ENCODE data around the gene STPG1. TPM values are rescaled to one million over a fixed set of nuclear protein-coding genes. Genes with fewer than 3 reads are reported as not detected.

Gene STPG1
- total RNA-seq, 2 experiments from 2014 or later: 7.8 to 11.9 TPM

DNA sequence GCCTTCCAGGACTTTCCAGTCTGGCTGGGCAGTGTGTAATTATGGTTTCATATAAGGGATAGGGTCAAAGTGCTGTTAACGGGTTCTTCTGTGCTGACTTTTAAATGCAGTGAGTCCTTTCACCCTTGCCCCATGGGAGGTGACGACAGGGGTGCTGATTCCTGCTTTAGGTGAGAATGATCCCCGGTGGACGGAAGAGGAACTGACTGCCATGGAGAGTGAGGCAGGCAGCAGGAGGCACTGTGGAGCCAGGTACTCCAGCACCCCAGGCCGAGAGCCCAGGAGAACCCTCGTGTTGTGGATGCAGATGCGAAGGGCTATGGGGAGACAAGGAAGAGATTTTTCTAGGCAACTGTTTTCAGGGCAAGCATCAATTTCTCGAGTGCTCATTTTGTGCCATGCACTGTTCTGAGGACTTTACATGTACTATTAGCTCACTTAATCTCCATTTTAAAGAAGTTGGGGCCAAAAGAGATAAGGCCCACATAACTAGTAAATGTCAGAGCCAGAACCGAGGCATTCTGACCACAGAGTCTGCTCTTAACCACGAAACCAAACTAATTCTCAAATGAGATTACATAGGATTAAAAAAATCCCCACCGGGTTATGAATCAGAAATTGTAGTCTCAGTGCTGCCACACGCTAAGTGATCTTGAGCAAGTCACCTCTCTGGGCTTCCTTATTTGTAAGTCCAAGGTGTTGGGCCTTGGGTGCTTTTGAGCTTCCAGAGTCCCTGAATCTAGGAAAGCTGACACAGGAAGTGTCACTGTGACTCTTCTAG lies 28.2 kb downstream of the STPG1 start:
- Mint-ChIP-seq H3K27me3 (no peaks in the 10 kb centered on the region), H3K4me1 (peaks cover 29% of the 10 kb centered on the region), H3K4me3 (no peak overlapping the region), H3K9me3 (ENCODE audit: low read depth) (no peaks in the 10 kb centered on the region), H3K36me3 (ENCODE audit: low read depth) (peaks cover 7% of the 10 kb centered on the region), H3K27ac (peak overlapping the region; percentile 55)
- DNase-seq (peak; percentile 69), ATAC-seq (peak; percentile 57)
- ChIA-PET POLR2A (interaction anchor here (0.6 to 0.7 kb wide), 2 partner anchors 8 to 151 kb away, joined by 3 read pairs; no protein-coding TSS in a partner anchor), CTCF (interaction anchor here (0.6 to 11.7 kb wide), 20 partner anchors 12 to 255 kb away, joined by 3 to 100 read pairs (median 3); partner anchors contain the start of gene NIPAL3)
- intact Hi-C loops (cut with DNase I, micrococcal nuclease): loop anchor here in 1 of 2 experiments (2.0 kb wide), 1 partner anchor 63 kb away; no protein-coding TSS in a partner anchor

DNA sequence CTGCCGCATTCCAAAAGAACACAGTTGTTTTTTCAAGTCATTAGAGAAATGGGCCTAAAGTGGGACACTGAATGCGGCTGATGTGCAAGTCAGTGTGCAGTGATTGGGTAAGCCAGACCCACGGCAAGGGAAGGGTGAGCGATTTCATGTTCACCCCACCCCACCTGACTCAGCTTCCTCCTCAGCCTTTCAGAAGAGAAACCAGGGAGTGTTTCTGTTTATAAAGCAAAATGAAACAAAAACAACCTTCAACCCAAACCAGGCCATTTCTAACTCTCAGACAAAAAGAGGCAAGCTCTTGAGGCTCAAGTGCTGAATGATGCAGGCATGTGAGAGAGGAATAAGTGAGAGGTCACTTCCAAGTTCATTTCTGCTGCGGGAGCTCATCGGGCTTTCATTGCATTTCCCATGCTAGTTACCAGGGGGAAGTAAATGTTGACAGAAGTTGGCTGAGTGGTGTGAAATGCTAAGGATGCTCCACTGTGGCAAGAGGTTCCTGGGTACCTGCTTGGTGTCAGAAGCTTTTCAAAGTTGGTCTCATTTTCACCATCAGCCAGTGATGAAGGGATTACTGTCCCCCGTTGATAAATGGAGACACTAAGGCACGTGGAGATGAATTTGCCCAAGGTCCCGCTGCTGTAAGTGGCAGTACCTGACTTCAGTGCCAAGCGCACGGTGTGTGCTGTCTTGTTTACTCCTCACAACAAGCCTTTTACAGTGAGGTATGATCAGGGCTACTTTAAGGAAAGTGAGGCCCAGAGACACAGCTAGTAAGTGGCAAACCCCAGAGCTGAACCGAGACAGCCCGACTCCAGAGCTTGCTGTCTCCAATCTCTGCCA lies 29.1 kb downstream of the STPG1 start:
- Mint-ChIP-seq H3K27me3 (no peaks in the 10 kb centered on the region), H3K36me3 (ENCODE audit: low read depth) (peaks cover 7% of the 10 kb centered on the region), H3K4me3 (no peak overlapping the region), H3K4me1 (peaks cover 29% of the 10 kb centered on the region), H3K9me3 (ENCODE audit: low read depth) (no peaks in the 10 kb centered on the region), H3K27ac (peak overlapping the region; percentile 44)
- ChIA-PET POLR2A (no interaction called here), CTCF (interaction anchor here (0.6 to 11.7 kb wide), 19 partner anchors 9 to 310 kb away, joined by 3 to 100 read pairs (median 3); partner anchors contain the start of genes NIPAL3 and STPG1)
- ATAC-seq: peak; percentile 91
- peak; percentile 76 for DNase-seq
- intact Hi-C loops (cut with DNase I, micrococcal nuclease): loop anchor here (1.0 to 2.0 kb wide), 4 partner anchors 19 to 62 kb away; no protein-coding TSS in a partner anchor

DNA sequence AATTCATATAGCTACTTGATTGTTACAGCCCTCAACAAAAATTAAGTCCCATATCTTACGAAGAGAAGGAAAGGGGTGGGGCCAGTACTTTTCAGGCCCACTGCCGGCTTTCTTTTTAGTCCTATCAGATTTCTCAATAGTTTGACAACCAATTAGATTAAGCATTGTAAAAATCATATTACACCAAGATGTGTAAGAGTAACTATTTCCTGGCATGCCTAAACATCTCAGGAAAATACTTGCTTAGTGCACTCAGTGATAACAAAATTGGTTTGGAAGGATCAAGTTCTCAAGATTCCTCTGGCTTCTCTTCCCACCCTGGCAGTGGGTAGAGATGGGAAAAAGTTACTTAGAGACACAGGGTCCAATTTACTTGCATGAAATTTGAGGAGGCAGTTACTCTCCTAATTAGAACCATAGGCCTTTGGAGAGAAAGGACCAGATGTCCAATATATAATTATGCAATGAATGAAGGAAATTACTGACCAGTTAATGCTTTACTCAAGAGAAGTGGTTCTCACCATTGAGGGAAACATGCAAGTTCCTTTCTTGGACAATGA lies 30.1 kb downstream of the STPG1 start:
- ChIA-PET POLR2A (no interaction called here), CTCF (interaction anchor here (0.7 to 11.7 kb wide), 8 partner anchors 16 to 233 kb away, joined by 3 to 100 read pairs (median 8); partner anchors contain the start of gene NIPAL3)

GRCh38 chr1:24382165-24382577 lies 31.4 kb downstream of the STPG1 start:
- Mint-ChIP-seq H3K27me3 (no peaks in the 10 kb centered on the region), H3K4me1 (peaks cover 29% of the 10 kb centered on the region), H3K36me3 (ENCODE audit: low read depth) (peaks cover 6% of the 10 kb centered on the region), H3K27ac (no peak overlapping the region), H3K9me3 (ENCODE audit: low read depth) (no peaks in the 10 kb centered on the region), H3K4me3 (no peak overlapping the region)
- intact Hi-C loops (cut with DNase I, micrococcal nuclease): no loop called here
- DNase-seq (no peak), ATAC-seq (no peak)
- CTCF ChIA-PET: interaction anchor here (0.8 to 11.7 kb wide), 6 partner anchors 8 to 190 kb away, joined by 3 to 100 read pairs (median 4); no protein-coding TSS in a partner anchor
- POLR2A ChIA-PET: no interaction called here

More for the DNA sequence above, 30.1 kb downstream of the STPG1 start:
- H3K27me3 Mint-ChIP-seq: no peaks in the 10 kb centered on the region
- H3K36me3 Mint-ChIP-seq (ENCODE audit: low read depth): peaks cover 7% of the 10 kb centered on the region
- H3K4me1 Mint-ChIP-seq: peaks cover 29% of the 10 kb centered on the region
- ATAC-seq: no peak
- H3K4me3 Mint-ChIP-seq: no peak overlapping the region
- intact Hi-C loops (cut with DNase I, micrococcal nuclease): no loop called here
- DNase-seq: no peak
- no peak overlapping the region for H3K27ac Mint-ChIP-seq
- H3K9me3 Mint-ChIP-seq (ENCODE audit: low read depth): no peaks in the 10 kb centered on the region

DNA sequence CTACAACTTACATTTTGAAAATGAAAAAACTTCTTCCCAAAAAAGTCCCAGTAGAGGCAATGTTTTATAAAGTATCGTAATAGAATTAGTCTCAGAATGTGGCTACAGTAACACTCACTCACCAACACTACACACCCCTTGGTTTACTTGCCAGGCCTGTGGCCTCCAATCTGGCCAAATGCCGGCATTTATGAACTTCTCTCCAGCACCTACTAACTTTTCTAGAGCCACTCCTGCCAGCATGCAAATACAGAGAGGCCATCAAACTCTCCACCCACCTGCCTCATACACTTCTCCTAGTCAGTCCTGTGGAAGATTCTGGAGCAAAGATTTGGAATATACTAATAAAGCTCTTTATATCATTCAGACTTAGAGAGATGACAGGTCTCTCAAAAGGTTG lies 32.3 kb downstream of the STPG1 start:
- ChIA-PET POLR2A (no interaction called here), CTCF (interaction anchor here (1.0 to 11.7 kb wide), 5 partner anchors 11 to 189 kb away, joined by 3 to 100 read pairs (median 4); no protein-coding TSS in a partner anchor)
- no peak for DNase-seq
- no peak for ATAC-seq
- Mint-ChIP-seq H3K9me3 (ENCODE audit: low read depth) (no peaks in the 10 kb centered on the region), H3K4me3 (no peak overlapping the region), H3K36me3 (ENCODE audit: low read depth) (peaks cover 4% of the 10 kb centered on the region), H3K27ac (no peak overlapping the region), H3K4me1 (peaks cover 23% of the 10 kb centered on the region), H3K27me3 (no peaks in the 10 kb centered on the region)
- intact Hi-C loops (cut with DNase I, micrococcal nuclease): no loop called here

DNA sequence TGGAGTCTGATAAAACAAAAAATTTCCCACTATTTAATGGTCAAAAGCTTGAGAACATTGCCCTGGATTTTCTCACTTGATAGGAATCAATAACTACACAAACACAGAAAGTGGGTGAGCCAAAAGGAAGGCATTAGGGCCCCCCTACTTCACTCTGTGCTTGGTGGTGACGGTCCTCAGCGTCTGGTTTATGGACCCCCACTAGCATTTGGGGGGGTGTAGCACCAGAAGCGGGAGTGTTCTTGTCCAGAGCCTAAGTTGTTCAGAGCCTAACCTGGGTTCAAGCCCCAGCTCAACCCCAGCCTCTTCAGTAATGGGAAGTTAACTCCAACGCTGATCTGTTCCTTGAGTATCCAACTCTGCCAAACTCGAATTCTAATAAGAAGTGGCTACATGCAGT lies 33.1 kb downstream of the STPG1 start:
- ATAC-seq (no peak), DNase-seq (no peak)
- Mint-ChIP-seq H3K4me1 (peaks cover 16% of the 10 kb centered on the region), H3K9me3 (ENCODE audit: low read depth) (no peaks in the 10 kb centered on the region), H3K4me3 (no peak overlapping the region), H3K27me3 (no peaks in the 10 kb centered on the region), H3K27ac (no peak overlapping the region), H3K36me3 (ENCODE audit: low read depth) (peaks cover 4% of the 10 kb centered on the region)
- intact Hi-C loops (cut with DNase I, micrococcal nuclease): no loop called here
- ChIA-PET POLR2A (interaction anchor here (0.6 kb wide), 1 partner anchor 91 kb away, joined by 3 read pairs; no protein-coding TSS in a partner anchor), CTCF (interaction anchor here (0.6 to 11.7 kb wide), 4 partner anchors 11 to 243 kb away, joined by 3 to 100 read pairs (median 3); no protein-coding TSS in a partner anchor)

- H3K36me3 Mint-ChIP-seq (ENCODE audit: low read depth): peaks cover 4% of the 10 kb centered on the region
- intact Hi-C loops (cut with DNase I, micrococcal nuclease): no loop called here
- CTCF ChIA-PET: interaction anchor here (0.6 to 11.7 kb wide), 4 partner anchors 11 to 268 kb away, joined by 3 to 100 read pairs (median 3); partner anchors contain the start of gene MYOM3
- no peak overlapping the region for H3K4me3 Mint-ChIP-seq
- DNase-seq: no peak
- H3K27ac Mint-ChIP-seq: no peak overlapping the region
- no peaks in the 10 kb centered on the region for H3K27me3 Mint-ChIP-seq
- no peaks in the 10 kb centered on the region for H3K9me3 Mint-ChIP-seq (ENCODE audit: low read depth)
- no peak for ATAC-seq
- H3K4me1 Mint-ChIP-seq: peaks cover 9% of the 10 kb centered on the region
- POLR2A ChIA-PET: interaction anchor here (0.6 kb wide), 1 partner anchor 91 kb away, joined by 3 read pairs; no protein-coding TSS in a partner anchor
Observed at GRCh38 chr1:24379733-24380315, 33.8 kb downstream of the STPG1 start.

DNA sequence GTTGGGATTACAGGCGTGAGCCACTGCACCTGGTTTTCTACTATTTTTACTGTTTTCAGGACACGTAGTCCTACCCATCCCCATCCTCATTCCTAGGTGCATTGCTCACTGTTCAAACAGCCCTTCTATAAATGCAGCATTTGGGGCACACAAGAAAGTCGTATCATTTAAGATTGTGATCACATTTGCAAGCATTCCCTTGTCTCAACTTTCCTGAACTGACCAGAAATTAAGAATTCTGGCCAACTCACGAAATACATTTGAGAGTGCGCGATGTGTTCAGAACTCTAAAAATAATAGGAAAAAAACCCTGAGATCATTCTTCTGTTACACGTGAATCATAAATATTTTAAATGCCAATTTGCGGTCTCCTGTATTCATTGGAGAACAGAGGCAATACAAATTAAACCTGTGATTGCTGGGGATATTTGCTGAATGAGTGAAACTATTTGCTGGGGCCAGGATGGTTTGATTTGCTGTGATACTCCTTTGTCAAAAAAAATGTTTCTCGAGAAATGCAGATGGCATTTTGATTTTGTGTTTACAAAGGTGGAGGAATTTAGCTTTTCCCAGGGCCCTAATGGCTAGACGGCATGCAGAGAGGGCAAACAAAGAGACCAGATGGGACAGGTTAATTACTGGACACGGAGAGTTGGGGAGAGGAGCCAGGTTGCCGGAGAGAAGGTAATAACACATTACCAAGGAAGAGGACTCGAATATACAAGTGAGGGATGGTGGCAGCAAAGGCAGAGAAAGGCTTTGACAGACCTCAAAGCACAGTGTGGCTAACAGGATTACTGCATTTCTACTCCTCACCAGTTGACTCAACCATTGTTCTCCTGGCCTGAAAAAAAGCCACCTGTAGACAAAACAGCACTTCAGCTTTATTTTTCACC lies 38.4 kb downstream of the STPG1 start:
- Mint-ChIP-seq H3K27me3 (no peaks in the 10 kb centered on the region), H3K9me3 (ENCODE audit: low read depth) (no peaks in the 10 kb centered on the region), H3K36me3 (ENCODE audit: low read depth) (no peaks in the 10 kb centered on the region), H3K4me3 (no peak overlapping the region), H3K27ac (no peak overlapping the region), H3K4me1 (no peaks in the 10 kb centered on the region)
- ChIA-PET CTCF (interaction anchor here (0.6 kb wide), 1 partner anchor 176 kb away, joined by 3 read pairs; no protein-coding TSS in a partner anchor), POLR2A (no interaction called here)
- no peak for ATAC-seq
- DNase-seq: no peak
- intact Hi-C loops (cut with DNase I, micrococcal nuclease): no loop called here

GRCh38 chr1:24373710-24374109 lies 39.9 kb downstream of the STPG1 start:
- Mint-ChIP-seq H3K4me3 (no peak overlapping the region), H3K27me3 (no peaks in the 10 kb centered on the region), H3K36me3 (ENCODE audit: low read depth) (peaks cover 4% of the 10 kb centered on the region), H3K9me3 (ENCODE audit: low read depth) (no peaks in the 10 kb centered on the region), H3K27ac (no peak overlapping the region), H3K4me1 (no peaks in the 10 kb centered on the region)
- POLR2A ChIA-PET: no interaction called here
- CTCF ChIA-PET: interaction anchor here (0.6 to 1.5 kb wide), 6 partner anchors 9 to 823 kb away, joined by 3 to 4 read pairs (median 3); no protein-coding TSS in a partner anchor
- intact Hi-C loops (cut with DNase I, micrococcal nuclease): no loop called here
- DNase-seq (no peak), ATAC-seq (no peak)

DNA sequence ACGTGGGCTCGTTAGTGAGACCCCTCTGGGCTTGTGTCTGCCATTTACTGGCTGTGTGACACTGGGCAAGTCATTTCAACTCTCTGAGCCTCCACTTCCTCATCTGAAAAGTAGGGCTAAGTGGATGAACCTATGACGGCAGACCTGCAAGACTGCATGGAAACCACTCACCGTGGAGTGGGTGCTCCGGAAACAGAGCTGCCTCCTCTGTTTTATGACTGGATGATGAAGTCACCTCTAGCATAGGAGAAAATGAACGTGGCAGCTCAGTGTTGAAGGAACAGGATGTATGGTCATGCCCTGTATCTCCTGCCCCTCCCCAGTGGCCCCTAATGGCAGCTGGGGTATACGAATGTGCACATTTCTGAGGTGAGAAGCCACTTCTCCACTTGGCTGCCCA lies 40.5 kb downstream of the STPG1 start:
- no peak overlapping the region for H3K4me3 Mint-ChIP-seq
- ChIA-PET CTCF (interaction anchor here (0.8 to 1.5 kb wide), 2 partner anchors 12 to 824 kb away, joined by 3 to 4 read pairs; no protein-coding TSS in a partner anchor), POLR2A (no interaction called here)
- intact Hi-C loops (cut with DNase I, micrococcal nuclease): no loop called here
- H3K36me3 Mint-ChIP-seq (ENCODE audit: low read depth): peaks cover 4% of the 10 kb centered on the region
- no peak overlapping the region for H3K27ac Mint-ChIP-seq
- ATAC-seq (peak; percentile 57), DNase-seq (no peak)
- H3K9me3 Mint-ChIP-seq (ENCODE audit: low read depth): no peaks in the 10 kb centered on the region
- H3K27me3 Mint-ChIP-seq: no peaks in the 10 kb centered on the region
- no peaks in the 10 kb centered on the region for H3K4me1 Mint-ChIP-seq

Measured in activated CD4-positive, alpha-beta T cell treated with anti-CD3 and anti-CD28 coated beads for 36 hours (primary cell).